ENCODE data around the gene RASGRP2.

DNA sequence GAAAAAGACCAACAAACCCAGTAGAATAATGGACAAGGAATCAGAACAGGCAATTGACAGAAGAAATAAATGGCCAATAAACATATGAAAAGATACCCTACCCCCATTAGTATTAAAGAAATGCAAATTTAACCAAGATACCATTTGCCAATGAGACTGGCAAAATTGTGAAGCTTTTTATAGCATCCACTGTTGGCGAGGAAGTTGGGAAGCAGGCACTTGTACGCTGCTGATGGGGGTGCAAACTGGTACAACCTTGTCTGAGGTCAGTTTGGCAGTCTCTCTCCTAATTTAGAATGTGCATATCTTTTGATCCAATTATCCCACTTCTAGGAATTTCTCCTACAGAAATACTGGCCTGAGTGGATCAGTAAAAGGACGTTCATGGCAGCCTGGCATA is 12.3 kb downstream of the RASGRP2 start:
- TF ChIP-seq POLR2AphosphoS5 (IDR thresholded peaks at IDR 0.05): no peak
- TF ChIP-seq, protein P1, sequence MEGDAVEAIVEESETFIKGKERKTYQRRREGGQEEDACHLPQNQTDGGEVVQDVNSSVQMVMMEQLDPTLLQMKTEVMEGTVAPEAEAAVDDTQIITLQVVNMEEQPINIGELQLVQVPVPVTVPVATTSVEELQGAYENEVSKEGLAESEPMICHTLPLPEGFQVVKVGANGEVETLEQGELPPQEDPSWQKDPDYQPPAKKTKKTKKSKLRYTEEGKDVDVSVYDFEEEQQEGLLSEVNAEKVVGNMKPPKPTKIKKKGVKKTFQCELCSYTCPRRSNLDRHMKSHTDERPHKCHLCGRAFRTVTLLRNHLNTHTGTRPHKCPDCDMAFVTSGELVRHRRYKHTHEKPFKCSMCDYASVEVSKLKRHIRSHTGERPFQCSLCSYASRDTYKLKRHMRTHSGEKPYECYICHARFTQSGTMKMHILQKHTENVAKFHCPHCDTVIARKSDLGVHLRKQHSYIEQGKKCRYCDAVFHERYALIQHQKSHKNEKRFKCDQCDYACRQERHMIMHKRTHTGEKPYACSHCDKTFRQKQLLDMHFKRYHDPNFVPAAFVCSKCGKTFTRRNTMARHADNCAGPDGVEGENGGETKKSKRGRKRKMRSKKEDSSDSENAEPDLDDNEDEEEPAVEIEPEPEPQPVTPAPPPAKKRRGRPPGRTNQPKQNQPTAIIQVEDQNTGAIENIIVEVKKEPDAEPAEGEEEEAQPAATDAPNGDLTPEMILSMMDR (IDR thresholded peaks at IDR 0.05 in 8 of 11, conservative IDR thresholded peaks at IDR 0.05 in 3 of 11): no peak
- no peak for TF ChIP-seq POLR2A (IDR thresholded peaks at IDR 0.05)

All from spleen (tissue), 7 donors.